Activated CD8-positive, alpha-beta memory T cell treated with anti-CD3 and anti-CD28 coated beads, Interleukin-2, amount 10 ng/mL, durations not matched to agents 7 days and 5 days (primary cell): Measurements from ENCODE around the gene PFDN4. TPM values are rescaled to one million over a fixed set of nuclear protein-coding genes. Genes with fewer than 3 reads are reported as not detected.
A peak's percentile ranks its signal among the peaks of the same experiment; 100 is the strongest.

Source experiments
- ATAC-seq: fragments of 150-1000 bp; cut with Tn5 transposase; one replicate; pipeline ENCODE4 v1.10.0; 2021; ENCODE audit warnings: moderate library complexity
- CTCF ChIA-PET: fragments of 350-600 bp; sonication (Branson Sonifier 250); formaldehyde crosslinking; loops from one replicate; lab custom pipeline; 2021; ENCODE audit warnings: antibody characterized with exemption; lab: Charles Lee
- DNase-seq: peaks from one replicate; pipeline ENCODE4 v3.0.0-alpha.2; 2020
- H3K27ac Mint-ChIP-seq: one replicate; pipeline ENCODE4 v1.8.0; 2021; ENCODE audit warnings: mild to moderate bottlenecking, mixed read lengths
- H3K27me3 Mint-ChIP-seq: one replicate; pipeline ENCODE4 v1.8.0; 2021; ENCODE audit warnings: mixed read lengths
- H3K36me3 Mint-ChIP-seq: one replicate; pipeline ENCODE4 v1.8.0; 2021; ENCODE audit warnings: mild to moderate bottlenecking, mixed read lengths
- H3K4me1 Mint-ChIP-seq: one replicate; pipeline ENCODE4 v1.8.0; 2021; ENCODE audit warnings: mixed read lengths
- H3K4me3 Mint-ChIP-seq: one replicate; pipeline ENCODE4 v1.8.0; 2021; ENCODE audit warnings: mild to moderate bottlenecking, moderate library complexity, mixed read lengths
- H3K9me3 Mint-ChIP-seq: one replicate; pipeline ENCODE4 v1.8.0; 2022; ENCODE audit warnings: low read depth, mixed read lengths
- total RNA-seq, 2 experiments: library from RNA; stranded (reverse); gene quantifications; one replicate each; pipeline ENCODE4 v1.2.3, GENCODE V29; 2021

Gene PFDN4
- total RNA-seq, 2 experiments from 2014 or later = 20.7 to 25.5 TPM

GRCh38 chr20:54199721-54200176, 8.1 kb upstream of the PFDN4 start:
- CTCF ChIA-PET = interaction anchor here (0.6 to 6.9 kb wide), 23 partner anchors 8 to 252 kb away, joined by 3 to 73 read pairs (median 4); partner anchors contain the start of gene PFDN4
- Mint-ChIP-seq H3K4me3 (no peak overlapping the region), H3K9me3 (no peaks in the 10 kb centered on the region), H3K36me3 (no peaks in the 10 kb centered on the region), H3K27me3 (peaks cover 4% of the 10 kb centered on the region), H3K27ac (no peak overlapping the region), H3K4me1 (no peaks in the 10 kb centered on the region)
- peak; percentile 76 for ATAC-seq
- DNase-seq = peak; percentile 78

- no peak for DNase-seq
- no peaks in the 10 kb centered on the region for H3K9me3 Mint-ChIP-seq
- CTCF ChIA-PET = interaction anchor here (0.6 to 6.9 kb wide), 20 partner anchors 7 to 1272 kb away, joined by 3 to 73 read pairs (median 4); partner anchors contain the start of gene PFDN4
- H3K27ac Mint-ChIP-seq = no peak overlapping the region
- H3K4me1 Mint-ChIP-seq = peaks cover under 1% of the 10 kb centered on the region
- peaks cover 4% of the 10 kb centered on the region for H3K27me3 Mint-ChIP-seq
- no peak for ATAC-seq
- H3K36me3 Mint-ChIP-seq = no peaks in the 10 kb centered on the region
- H3K4me3 Mint-ChIP-seq = no peak overlapping the region
Observed at GRCh38 chr20:54200487-54201267, 7.2 kb upstream of the PFDN4 start.

DNA sequence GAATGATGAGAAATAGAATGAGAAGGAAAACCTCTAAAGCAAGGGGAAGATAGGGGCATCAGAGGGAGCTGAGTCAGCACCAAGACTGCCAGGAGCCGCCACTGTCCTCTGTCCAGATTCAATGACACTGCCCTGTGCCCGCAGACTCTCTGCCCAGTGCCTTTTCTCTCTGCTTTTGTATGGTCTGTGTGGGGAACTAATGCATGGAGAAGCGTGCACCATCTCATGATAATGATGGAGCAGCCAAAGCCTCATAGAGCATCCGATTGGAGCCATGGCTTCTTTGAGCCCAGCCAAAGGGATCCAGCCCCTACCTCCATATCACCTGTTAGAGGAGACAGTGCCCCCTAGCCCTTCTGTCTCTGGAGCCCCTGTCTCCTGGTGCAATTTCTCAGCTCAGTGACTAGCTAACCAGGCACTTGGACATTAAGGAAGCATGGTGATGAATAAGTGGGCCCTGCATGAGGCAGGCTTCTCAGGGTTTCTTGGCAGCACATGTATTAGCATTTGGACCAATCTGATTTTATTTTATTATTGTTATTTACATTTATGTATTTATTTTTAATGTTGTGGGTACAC, 6.5 kb upstream of the PFDN4 start:
- no peaks in the 10 kb centered on the region for H3K36me3 Mint-ChIP-seq
- peaks cover 4% of the 10 kb centered on the region for H3K4me1 Mint-ChIP-seq
- H3K27me3 Mint-ChIP-seq = peaks cover 4% of the 10 kb centered on the region
- H3K4me3 Mint-ChIP-seq = no peak overlapping the region
- CTCF ChIA-PET = interaction anchor here (1.1 to 6.9 kb wide), 6 partner anchors 12 to 254 kb away, joined by 4 to 73 read pairs (median 16); no protein-coding TSS in a partner anchor
- no peak for ATAC-seq
- H3K9me3 Mint-ChIP-seq = no peaks in the 10 kb centered on the region
- H3K27ac Mint-ChIP-seq = no peak overlapping the region
- DNase-seq = no peak

DNA sequence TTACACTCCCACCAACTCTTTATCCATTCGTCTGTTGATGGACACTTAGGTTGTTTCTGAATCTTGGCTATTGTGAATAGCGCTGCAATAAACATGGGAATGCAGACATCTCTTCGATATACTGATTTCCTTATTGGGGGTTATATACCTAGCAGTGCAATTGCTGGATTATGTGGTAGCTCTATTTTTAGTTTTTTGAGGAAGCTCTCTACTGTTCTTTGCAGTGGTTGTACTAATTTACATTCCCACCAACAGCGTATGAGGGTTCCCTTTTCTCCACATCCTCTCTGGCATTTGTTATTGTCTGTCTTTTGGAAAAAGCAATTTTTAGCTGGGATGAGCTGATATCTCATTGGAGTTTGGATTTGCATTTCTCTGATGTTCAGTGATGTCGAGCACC, 4.6 kb upstream of the PFDN4 start:
- Mint-ChIP-seq H3K9me3 (no peaks in the 10 kb centered on the region), H3K27me3 (peaks cover 4% of the 10 kb centered on the region), H3K36me3 (no peaks in the 10 kb centered on the region), H3K4me3 (no peak overlapping the region), H3K4me1 (peaks cover 5% of the 10 kb centered on the region), H3K27ac (no peak overlapping the region)
- no peak for ATAC-seq
- no peak for DNase-seq
- CTCF ChIA-PET = interaction anchor here (6.9 kb wide), 1 partner anchor 106 kb away, joined by 73 read pairs; no protein-coding TSS in a partner anchor

DNA sequence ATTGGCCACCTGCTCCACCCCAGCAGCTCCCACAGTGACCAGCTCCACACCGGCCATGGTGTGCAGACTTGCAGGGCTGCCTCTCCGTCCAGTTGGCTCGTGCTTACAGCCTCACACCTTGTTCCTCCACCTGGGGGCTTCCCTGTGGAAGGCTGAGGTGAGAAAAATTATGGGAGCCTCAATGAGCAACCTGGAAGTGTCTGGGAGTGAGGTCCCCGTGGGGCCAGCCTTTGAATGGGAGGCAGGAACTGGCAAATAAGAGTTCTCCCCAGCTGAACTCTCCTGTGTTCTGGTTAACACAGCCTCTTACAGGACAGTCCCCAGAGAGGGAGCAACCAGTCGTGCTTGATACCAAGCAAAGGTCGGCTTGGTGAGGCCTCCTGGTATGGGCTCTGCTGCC, 3.8 kb upstream of the PFDN4 start:
- Mint-ChIP-seq H3K4me1 (peaks cover 10% of the 10 kb centered on the region), H3K27me3 (peaks cover 4% of the 10 kb centered on the region), H3K36me3 (no peaks in the 10 kb centered on the region), H3K9me3 (no peaks in the 10 kb centered on the region), H3K27ac (no peak overlapping the region), H3K4me3 (no peak overlapping the region)
- CTCF ChIA-PET = interaction anchor here (4.9 kb wide), 1 partner anchor 108 kb away, joined by 19 read pairs; no protein-coding TSS in a partner anchor
- ATAC-seq (no peak), DNase-seq (no peak)

DNA sequence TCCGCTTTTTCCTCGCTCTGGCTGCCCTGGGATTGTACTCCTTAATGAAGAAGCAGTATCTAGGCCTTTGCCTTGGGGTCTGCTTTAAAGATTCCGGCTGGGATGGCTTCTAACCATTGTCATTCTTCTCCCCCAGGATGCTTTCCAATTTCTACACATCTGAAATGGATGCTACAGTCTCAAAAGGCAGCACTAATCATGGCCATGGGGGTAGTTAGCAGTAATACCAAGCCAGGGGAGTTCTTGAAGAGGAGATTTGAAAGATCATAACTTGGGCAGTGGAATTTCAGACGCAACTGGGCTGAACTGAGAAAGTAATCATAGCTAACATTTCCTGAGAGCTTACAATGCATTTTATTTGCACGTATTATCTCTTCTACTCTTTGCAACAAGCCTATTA, 3.4 kb upstream of the PFDN4 start:
- Mint-ChIP-seq H3K27ac (no peak overlapping the region), H3K27me3 (peaks cover 4% of the 10 kb centered on the region), H3K9me3 (no peaks in the 10 kb centered on the region), H3K36me3 (no peaks in the 10 kb centered on the region), H3K4me1 (peaks cover 15% of the 10 kb centered on the region), H3K4me3 (no peak overlapping the region)
- CTCF ChIA-PET = interaction anchor here (1.2 to 4.9 kb wide), 3 partner anchors 100 to 108 kb away, joined by 3 to 36 read pairs (median 19); no protein-coding TSS in a partner anchor
- no peak for ATAC-seq
- no peak for DNase-seq

DNA sequence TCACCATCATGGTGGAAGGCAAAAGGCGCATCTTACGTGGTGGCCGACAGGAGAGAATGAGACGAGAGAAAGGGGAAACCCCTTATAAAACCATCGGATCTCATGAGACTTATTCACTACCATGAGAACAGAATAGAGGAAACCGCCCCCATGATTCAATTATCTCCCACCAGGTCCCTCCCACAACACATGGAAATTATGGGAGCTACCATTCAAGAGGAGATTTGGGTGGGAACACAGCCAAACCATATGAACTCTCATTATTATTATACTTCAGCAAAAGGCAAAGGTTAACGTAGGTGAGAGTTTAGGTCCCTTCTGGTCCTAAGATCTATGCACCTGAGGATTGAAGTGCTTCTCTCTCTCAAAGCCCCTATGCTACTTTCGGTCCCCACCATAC, 2.4 kb upstream of the PFDN4 start:
- Mint-ChIP-seq H3K36me3 (peaks cover under 1% of the 10 kb centered on the region), H3K27me3 (peaks cover 4% of the 10 kb centered on the region), H3K4me1 (peaks cover 22% of the 10 kb centered on the region), H3K9me3 (no peaks in the 10 kb centered on the region), H3K4me3 (no peak overlapping the region), H3K27ac (no peak overlapping the region)
- DNase-seq = no peak
- CTCF ChIA-PET = interaction anchor here (1.2 to 4.9 kb wide), 3 partner anchors 101 to 109 kb away, joined by 3 to 36 read pairs (median 19); no protein-coding TSS in a partner anchor
- ATAC-seq = no peak

- peak overlapping the region; percentile 99 for H3K27ac Mint-ChIP-seq
- no peak for ATAC-seq
- H3K4me1 Mint-ChIP-seq = peaks cover 22% of the 10 kb centered on the region
- peak overlapping the region; percentile 90 for H3K4me3 Mint-ChIP-seq
- peaks cover 12% of the 10 kb centered on the region for H3K36me3 Mint-ChIP-seq
- CTCF ChIA-PET = interaction anchor here (0.8 to 4.9 kb wide), 14 partner anchors 8 to 629 kb away, joined by 3 to 36 read pairs (median 8); no protein-coding TSS in a partner anchor
- H3K27me3 Mint-ChIP-seq = peaks cover 3% of the 10 kb centered on the region
- no peaks in the 10 kb centered on the region for H3K9me3 Mint-ChIP-seq
- no peak for DNase-seq
Observed at GRCh38 chr20:54207053-54207742, 689 bp upstream of the PFDN4 start.

DNA sequence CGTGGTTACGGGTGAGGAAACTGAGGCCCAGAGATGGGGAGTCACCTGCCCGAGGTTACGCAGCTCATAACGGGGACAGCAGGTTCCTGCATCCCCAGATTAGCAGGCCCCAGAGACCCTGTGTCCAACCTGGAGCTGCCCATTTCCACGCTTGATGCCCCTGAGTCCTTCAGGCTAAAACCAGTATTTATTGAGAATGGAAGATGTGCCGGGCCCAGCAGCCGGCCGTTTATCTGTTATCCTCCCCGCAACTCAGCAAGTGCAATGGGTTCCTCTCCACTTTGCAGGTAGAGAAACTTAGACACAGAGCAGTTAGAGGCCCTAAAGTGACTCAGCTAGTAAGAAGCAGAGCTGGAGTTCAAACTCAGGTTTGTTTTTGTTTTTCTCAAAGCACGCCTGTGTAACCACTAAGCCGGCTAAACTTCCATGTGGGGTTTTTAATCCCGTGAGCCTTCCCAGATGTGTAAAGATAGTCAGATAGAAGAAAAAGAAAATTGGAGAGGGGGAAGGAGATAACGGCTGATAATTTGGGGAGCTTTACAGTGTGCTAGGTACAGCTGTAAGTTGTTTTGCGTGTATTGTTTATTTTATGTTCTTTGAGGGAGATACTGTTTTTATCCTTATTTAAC, 775 bp downstream of the PFDN4 start:
- H3K9me3 Mint-ChIP-seq = no peaks in the 10 kb centered on the region
- DNase-seq (no peak), ATAC-seq (peak; percentile 6)
- H3K27me3 Mint-ChIP-seq = no peaks in the 10 kb centered on the region
- H3K36me3 Mint-ChIP-seq = peaks cover 13% of the 10 kb centered on the region
- CTCF ChIA-PET = interaction anchor here (0.6 to 4.9 kb wide), 17 partner anchors 10 to 631 kb away, joined by 3 to 36 read pairs (median 5); no protein-coding TSS in a partner anchor
- H3K27ac Mint-ChIP-seq = peak overlapping the region; percentile 76
- peak overlapping the region; percentile 81 for H3K4me3 Mint-ChIP-seq
- H3K4me1 Mint-ChIP-seq = peaks cover 24% of the 10 kb centered on the region

- ATAC-seq (no peak), DNase-seq (no peak)
- Mint-ChIP-seq H3K36me3 (peaks cover 13% of the 10 kb centered on the region), H3K4me1 (peaks cover 24% of the 10 kb centered on the region), H3K9me3 (no peaks in the 10 kb centered on the region), H3K27ac (no peak overlapping the region), H3K27me3 (no peaks in the 10 kb centered on the region), H3K4me3 (peak overlapping the region; percentile 81)
- CTCF ChIA-PET = interaction anchor here (1.1 to 4.7 kb wide), 6 partner anchors 10 to 438 kb away, joined by 3 to 36 read pairs (median 12); no protein-coding TSS in a partner anchor
Observed at GRCh38 chr20:54209216-54209813, 1.4 kb downstream of the PFDN4 start.

- Mint-ChIP-seq H3K36me3 (peaks cover 25% of the 10 kb centered on the region), H3K4me3 (no peak overlapping the region), H3K27ac (no peak overlapping the region), H3K4me1 (peaks cover 20% of the 10 kb centered on the region), H3K9me3 (no peaks in the 10 kb centered on the region), H3K27me3 (no peaks in the 10 kb centered on the region)
- DNase-seq (no peak), ATAC-seq (no peak)
- CTCF ChIA-PET = interaction anchor here (0.6 to 5.9 kb wide), 2 partner anchors 12 to 116 kb away, joined by 3 to 28 read pairs; no protein-coding TSS in a partner anchor
Observed at GRCh38 chr20:54212226-54212625, 4.3 kb downstream of the PFDN4 start.

- Mint-ChIP-seq H3K27me3 (no peaks in the 10 kb centered on the region), H3K4me3 (no peak overlapping the region), H3K36me3 (peaks cover 26% of the 10 kb centered on the region), H3K9me3 (no peaks in the 10 kb centered on the region), H3K27ac (no peak overlapping the region), H3K4me1 (peaks cover 19% of the 10 kb centered on the region)
- no peak for DNase-seq
- CTCF ChIA-PET = interaction anchor here (0.6 to 5.9 kb wide), 3 partner anchors 13 to 151 kb away, joined by 3 to 28 read pairs (median 3); no protein-coding TSS in a partner anchor
- no peak for ATAC-seq
Observed at GRCh38 chr20:54212871-54213270, 5.0 kb downstream of the PFDN4 start.
